HepG2 (cell line): ENCODE data around the gene TRIM72. TPM values are rescaled to one million over a fixed set of nuclear protein-coding genes. Genes with fewer than 3 reads are reported as not detected.

Experiments used
- ARID5B ChIP-seq: IDR thresholded peaks from 2 replicates; pipeline ENCODE4 v1.4.0; 2020; ENCODE audit warnings: mild to moderate bottlenecking, missing genetic modification reagents
- FOXP4 ChIP-seq: sonication (generic); formaldehyde crosslinking; IDR thresholded peaks from 2 replicates; pipeline ENCODE4 v1.4.0; 2020; ENCODE audit warnings: missing genetic modification reagents
- KIAA2018 ChIP-seq: sonication (generic); formaldehyde crosslinking; IDR thresholded peaks from 2 replicates; pipeline ENCODE4 v1.5.0; 2020; ENCODE audit warnings: mild to moderate bottlenecking, missing genetic modification reagents, borderline replicate concordance
- SAFB2 ChIP-seq: sonication (generic); formaldehyde crosslinking; IDR thresholded peaks from 2 replicates; pipeline ENCODE4 v1.5.1; 2020; ENCODE audit warnings: missing genetic modification reagents, low read depth, mild to moderate bottlenecking, borderline replicate concordance
- SMAD3 ChIP-seq: sonication (generic); formaldehyde crosslinking; IDR thresholded peaks from 2 replicates; pipeline ENCODE4 v1.4.0; 2020; ENCODE audit warnings: missing genetic modification reagents
- ZFP37 ChIP-seq: sonication (generic); formaldehyde crosslinking; IDR thresholded peaks from 2 replicates; pipeline ENCODE4 v1.4.0; 2020; ENCODE audit warnings: missing genetic modification reagents, borderline replicate concordance
- ZFP91 ChIP-seq: sonication (generic); formaldehyde crosslinking; IDR thresholded peaks from 2 replicates; pipeline ENCODE4 v1.9.0; 2022; ENCODE audit warnings: missing genetic modification reagents, mild to moderate bottlenecking, borderline replicate concordance
- ZNF761 ChIP-seq: sonication (generic); formaldehyde crosslinking; conservative IDR thresholded peaks from 2 replicates; pipeline ENCODE4 v1.4.0; 2020; ENCODE audit warnings: mild to moderate bottlenecking, missing genetic modification reagents
- ZSCAN22 ChIP-seq: sonication (generic); formaldehyde crosslinking; IDR thresholded peaks from 2 replicates; pipeline ENCODE4 v1.4.0; 2020; ENCODE audit warnings: mild to moderate bottlenecking, missing genetic modification reagents
- polyA plus RNA-seq, 8 experiments: library from polyadenylated mRNA; depleted of rRNA in 3 of 8; stranded (reverse) in 7 of 8; unstranded in 1 of 8; fragments of >200 nt; fragmentation: Illumina TruSeq in 4 of 8; extraction: Trizol in 4 of 8; gene quantifications; 2 replicates each; pipeline versions ENCODE4 v1.2.1 to v1.2.3, GENCODE V29; 2011 to 2016; ENCODE audit warnings: low read depth in 4 of 8, missing spikeins in 1 of 8, mixed read lengths in 1 of 8; ENCODE audit not compliant: insufficient read depth in 1 of 8
- total RNA-seq, 5 experiments: library from RNA; depleted of rRNA; stranded (reverse); fragments of >200 nt; fragmentation: Illumina TruSeq; extraction: Trizol; gene quantifications; 2 replicates each; pipeline ENCODE4 v1.2.3, GENCODE V29; 2016; ENCODE audit warnings: low read depth in 1 of 5

Gene TRIM72
- total and polyA plus RNA-seq, 2 of the 13 experiments (the other 11 are each of a cell fraction or from before 2014, with no cell fraction given) = not detected

GRCh38 chr16:31202414-31203375 is 11.2 kb upstream of the TRIM72 start, which contains the start of gene PYCARD (continued):
- no peak for TF ChIP-seq ARID5B (CRISPR knock-in tag)
- TF ChIP-seq KIAA2018 (CRISPR knock-in tag) = no peak
- no peak for TF ChIP-seq SMAD3
- TF ChIP-seq ZFP37 (CRISPR knock-in tag) = no peak
- no peak for TF ChIP-seq ZSCAN22 (CRISPR knock-in tag)
- no peak for TF ChIP-seq ZNF761 (CRISPR knock-in tag)
- TF ChIP-seq FOXP4 (CRISPR knock-in tag) = no peak
- peak; percentile 45; the same call in 1 of the 2 replicates for TF ChIP-seq ZFP91 (CRISPR knock-in tag)
- peak; percentile 67; the same call in 1 of the 2 replicates for TF ChIP-seq SAFB2 (CRISPR knock-in tag)
